H1 (cell line): ENCODE results near the gene ENO2. TPM values are rescaled to one million over a fixed set of nuclear protein-coding genes. Genes with fewer than 3 reads are reported as not detected.

ENCODE experiments used
- CTCF ChIA-PET: fragments of 300-600 bp; sonication (Branson Sonifier 250); formaldehyde crosslinking; loops from one replicate; lab custom pipeline; 2021; ENCODE audit not compliant: partially characterized antibody; lab: Charles Lee
- POLR2A ChIA-PET: fragments of 300-600 bp; sonication (Branson Sonifier 250); formaldehyde crosslinking; loops from one replicate; lab custom pipeline; 2021; ENCODE audit warnings: inconsistent platforms; ENCODE audit not compliant: partially characterized antibody; lab: Charles Lee
- DNase-seq, 2 experiments: peaks; one replicate each; pipeline versions ENCODE4 v3.0.0 to v3.0.0-alpha.2; 2010 to 2022; ENCODE audit warnings: low spot score in 2 of 2, low read depth in 1 of 2, mixed read lengths in 1 of 2
- FAIRE-seq: peaks from 2 replicates; lab custom pipeline; 2011; peaks lifted over from hg19 to GRCh38; lab: Jason Lieb, UNC
- H2AFZ ChIP-seq: 2 replicates; pipeline ENCODE4 v1.8.1; 2012; ENCODE audit warnings: low read length, inconsistent platforms
- H2AK5ac ChIP-seq: 2 replicates; pipeline ENCODE4 v1.6.1; 2013; ENCODE audit warnings: low read depth, low read length
- H2BK120ac ChIP-seq: replicated peaks from 2 replicates; pipeline ENCODE3; 2013; ENCODE audit warnings: low read depth, low read length, inconsistent platforms
- H2BK12ac ChIP-seq: 2 replicates; pipeline ENCODE4 v1.6.1; 2013; ENCODE audit warnings: low read depth, low read length
- H2BK15ac ChIP-seq: 2 replicates; pipeline ENCODE4 v1.6.1; 2013; ENCODE audit warnings: low read length
- H2BK20ac ChIP-seq: 2 replicates; pipeline ENCODE4 v1.6.1; 2013; ENCODE audit warnings: low read length
- H2BK5ac ChIP-seq: 2 replicates; pipeline ENCODE4 v1.6.1; 2013; ENCODE audit warnings: low read depth, low read length
- H3K14ac ChIP-seq: 2 replicates; pipeline ENCODE4 v1.6.1; 2013; ENCODE audit warnings: inconsistent platforms; ENCODE audit not compliant: insufficient read length
- H3K18ac ChIP-seq: 2 replicates; pipeline ENCODE4 v1.6.1; 2013; ENCODE audit warnings: low read length; ENCODE audit errors: extremely low read depth
- H3K23ac ChIP-seq: 2 replicates; pipeline ENCODE4 v1.6.1; 2013; ENCODE audit warnings: inconsistent platforms; ENCODE audit not compliant: insufficient read length
- H3K23me2 ChIP-seq: 2 replicates; pipeline ENCODE4 v1.6.1; 2013; ENCODE audit warnings: low read depth, low read length
- H3K27ac ChIP-seq: 2 replicates; pipeline ENCODE4 v1.6.1; 2011; ENCODE audit warnings: low read depth, low read length, inconsistent platforms
- H3K27me3 ChIP-seq, 4 experiments: replicated peaks in 1 of 4; 1 replicate in 1 of 4; 2 replicates in 3 of 4; pipeline versions ENCODE4 v1.6.1 to v1.8.1; 2011 to 2013; ENCODE audit warnings: low read length in 3 of 4, mild to moderate bottlenecking in 3 of 4, inconsistent platforms in 2 of 4, mixed read lengths in 2 of 4, moderate library complexity in 1 of 4; ENCODE audit not compliant: control insufficient read depth in 3 of 4, insufficient read depth in 3 of 4; ENCODE audit errors: extremely low read depth in 1 of 4
- H3K36me3 ChIP-seq, 4 experiments: 2 replicates each; pipeline versions ENCODE4 v1.6.1 to v1.8.1; 2011 to 2013; ENCODE audit warnings: mild to moderate bottlenecking in 4 of 4, low read length in 3 of 4, moderate library complexity in 2 of 4, control low read depth in 1 of 4, inconsistent platforms in 1 of 4; ENCODE audit not compliant: insufficient read depth in 4 of 4, control insufficient read depth in 2 of 4
- H3K4ac ChIP-seq: replicated peaks from 2 replicates; pipeline ENCODE3; 2013; ENCODE audit warnings: low read length, low read depth, mixed read lengths, inconsistent platforms; ENCODE audit not compliant: insufficient read length
- H3K4me1 ChIP-seq, 4 experiments: replicated peaks in 1 of 4; 1 replicate in 1 of 4; 2 replicates in 3 of 4; pipeline versions ENCODE4 v1.6.1 to v1.8.1; 2011 to 2013; ENCODE audit warnings: low read length in 3 of 4, inconsistent platforms in 2 of 4, mixed read lengths in 1 of 4; ENCODE audit not compliant: insufficient read depth in 4 of 4, control insufficient read depth in 3 of 4
- H3K4me2 ChIP-seq, 2 experiments: 2 replicates each; pipeline versions ENCODE4 v1.6.1 to v1.8.1; 2011 to 2013; ENCODE audit warnings: low read depth in 2 of 2, low read length in 2 of 2, control low read depth in 1 of 2, inconsistent platforms in 1 of 2, mild to moderate bottlenecking in 1 of 2; ENCODE audit not compliant: insufficient read depth in 1 of 2
- H3K4me3 ChIP-seq, 4 experiments: fragments of 200-600, 300-600 bp in 1 of 4; sonication (generic), shearing (Covaris generic), sonication (Bioruptor Twin) in 1 of 4; 2 replicates each; pipeline versions ENCODE4 v1.5.1 to v1.8.1; 2011 to 2016; ENCODE audit warnings: low read length in 4 of 4, low read depth in 3 of 4, control low read depth in 2 of 4, inconsistent platforms in 2 of 4, mild to moderate bottlenecking in 2 of 4, mixed read lengths in 1 of 4, moderate library complexity in 1 of 4; ENCODE audit not compliant: insufficient read depth in 2 of 4; ENCODE audit errors: extremely low read depth in 1 of 4
- H3K56ac ChIP-seq: replicated peaks from 2 replicates; pipeline ENCODE3; 2013; ENCODE audit warnings: low read depth, mild to moderate bottlenecking, mixed read lengths, low read length, inconsistent platforms; ENCODE audit not compliant: insufficient read length
- H3K79me1 ChIP-seq: 2 replicates; pipeline ENCODE4 v1.6.1; 2013; ENCODE audit warnings: low read depth, low read length, control low read depth
- H3K79me2 ChIP-seq, 2 experiments: 2 replicates each; pipeline versions ENCODE4 v1.6.1 to v1.8.1; 2012 to 2013; ENCODE audit warnings: low read length in 2 of 2, mild to moderate bottlenecking in 2 of 2, inconsistent platforms in 1 of 2; ENCODE audit not compliant: insufficient read depth in 2 of 2, control insufficient read depth in 1 of 2
- H3K9ac ChIP-seq, 4 experiments: replicated peaks in 1 of 4; 1 replicate in 1 of 4; 2 replicates in 3 of 4; pipeline versions ENCODE4 v1.6.1 to v1.8.1; 2011 to 2013; ENCODE audit warnings: low read depth in 3 of 4, low read length in 3 of 4, control low read depth in 2 of 4, mild to moderate bottlenecking in 2 of 4, moderate library complexity in 2 of 4, inconsistent platforms in 1 of 4; ENCODE audit errors: extremely low read depth in 1 of 4
- H3K9me3 ChIP-seq, 2 experiments: 2 replicates each; pipeline versions ENCODE4 v1.6.1 to v1.8.1; 2012 to 2013; ENCODE audit warnings: mild to moderate bottlenecking in 2 of 2, moderate library complexity in 2 of 2, control low read depth in 1 of 2, inconsistent platforms in 1 of 2, low read depth in 1 of 2, low read length in 1 of 2, mixed read lengths in 1 of 2; ENCODE audit not compliant: insufficient read depth in 2 of 2
- H4K20me1 ChIP-seq, 2 experiments: replicated peaks in 1 of 2; 2 replicates each; pipeline versions ENCODE3 to v1.8.1; 2011 to 2013; ENCODE audit warnings: inconsistent platforms in 2 of 2, low read length in 2 of 2, mild to moderate bottlenecking in 1 of 2; ENCODE audit not compliant: insufficient read depth in 2 of 2, control insufficient read depth in 1 of 2
- H4K5ac ChIP-seq: 2 replicates; pipeline ENCODE4 v1.6.1; 2013; ENCODE audit warnings: low read length, low read depth, mixed read lengths, inconsistent platforms; ENCODE audit not compliant: insufficient read length
- H4K8ac ChIP-seq: 2 replicates; pipeline ENCODE4 v1.8.0; 2013; ENCODE audit warnings: mild to moderate bottlenecking, moderate library complexity, low read length, inconsistent platforms; ENCODE audit not compliant: insufficient read depth; ENCODE audit errors: extremely low read depth
- H4K91ac ChIP-seq: replicated peaks from 2 replicates; pipeline ENCODE3; 2013; ENCODE audit warnings: low read length, mixed read lengths, inconsistent platforms; ENCODE audit not compliant: insufficient read length
- HDAC2 ChIP-seq, 2 experiments: fragments of 300-600 bp in 1 of 2; sonication (generic) in 1 of 2; IDR thresholded peaks; 2 replicates each; pipeline ENCODE4 v1.6.1; 2011 to 2012; ENCODE audit warnings: low read depth in 2 of 2, low read length in 2 of 2, mild to moderate bottlenecking in 2 of 2, moderate library complexity in 2 of 2, borderline replicate concordance in 1 of 2, inconsistent platforms in 1 of 2
- POLR2A ChIP-seq, 2 experiments: IDR thresholded peaks; 1 replicate in 1 of 2; 2 replicates in 1 of 2; pipeline ENCODE4 v1.6.1; 2011; ENCODE audit warnings: low read depth in 2 of 2, low read length in 2 of 2, mild to moderate bottlenecking in 2 of 2; ENCODE audit errors: control extremely low read depth in 1 of 2
- POLR2AphosphoS5 ChIP-seq: IDR thresholded peaks from 2 replicates; pipeline ENCODE4 v1.6.1; 2011; ENCODE audit warnings: low read depth, low read length
- USF2 ChIP-seq: IDR thresholded peaks from 2 replicates; pipeline ENCODE4 v1.6.1; 2011; ENCODE audit warnings: low read length, improper control_type of control experiment
- WGBS, 2 experiments: shearing (Covaris generic) in 1 of 2; methylation state at CpG; one replicate each; pipeline versions ENCODE4 v1.1.6 to v1.1.7; 2013 to 2015; ENCODE audit warnings: low lambda C conversion rate in 2 of 2, mixed read lengths in 2 of 2, inconsistent platforms in 1 of 2, low coverage in 1 of 2, missing lambda C conversion rate in 1 of 2; ENCODE audit not compliant: insufficient replicate concordance in 2 of 2, insufficient coverage in 1 of 2, insufficient read length in 1 of 2; ENCODE audit errors: extremely low coverage in 1 of 2, missing lambda C conversion rate in 1 of 2; 5-methylcytosine and 5-hydroxymethylcytosine counted together
- polyA plus RNA-seq, 7 experiments: library from polyadenylated mRNA; depleted of rRNA in 3 of 7; stranded (reverse) in 5 of 7; unstranded in 2 of 7; fragments of >200 nt in 5 of 7; fragments of 200-250 nt in 2 of 7; gene quantifications; 1 replicate in 5 of 7; 2 replicates in 1 of 7; 4 replicates in 1 of 7; pipeline versions ENCODE4 v1.2.1 to v1.2.3, GENCODE V29; 2011 to 2013; ENCODE audit warnings: missing spikeins in 2 of 7, mixed read lengths in 2 of 7
- total RNA-seq: library from RNA; stranded (reverse); fragmentation: NEBNext Ultra II Directional; extraction: Animal tissue kit (Norgen Biotek cat#: 25700); gene quantifications from 2 replicates; pipeline ENCODE4 v1.2.1, GENCODE V29; 2021

ENO2 gene
- total and polyA plus RNA-seq, 2 of the 8 experiments (the other 6 are each of a cell fraction or from before 2014, with no cell fraction given): 92.4 to 102 TPM

GRCh38 chr12:6938353-6939190 is 24.2 kb downstream of the ENO2 start:
- no peaks in the 10 kb centered on the region for H3K9me3 ChIP-seq
- TF ChIP-seq POLR2A (IDR thresholded peaks at IDR 0.05; ENCODE audit: control extremely low read depth in 1 of 2, low read depth in 2 of 2, low read length in 2 of 2): peak in 1 of 2 experiments; percentile 20; a peak in 2 of 3 replicates
- TF ChIP-seq HDAC2 (IDR thresholded peaks at IDR 0.05; ENCODE audit: borderline replicate concordance in 1 of 2, low read depth in 2 of 2, low read length in 2 of 2): no peak
- peak; percentile 80; the same call in 1 of the 2 replicates for TF ChIP-seq POLR2AphosphoS5
- no peak for TF ChIP-seq USF2
- TF ChIP-seq, all 59 proteins: peak for 2
- H3K79me1 ChIP-seq: peaks cover 5% of the 10 kb centered on the region; the same call in 1 of the 2 replicates
- peak overlapping the region; percentile 60; the same call in 1 of the 2 replicates for H2AK5ac ChIP-seq
- peak overlapping the region; percentile 68 for H4K8ac ChIP-seq
- H2BK5ac ChIP-seq: peak overlapping the region; percentile 79
- H4K91ac ChIP-seq: peak overlapping the region; percentile 82
- no peak overlapping the region for H2BK20ac ChIP-seq
- peak overlapping the region; percentile 69 for H4K5ac ChIP-seq
- H2BK12ac ChIP-seq: peak overlapping the region; percentile 68; the same call in 1 of the 2 replicates
- WGBS, 2 experiments: 91% methylated on average over 31 of the region's 32 CpGs; no CpG with 5 or more reads in 1 of the 2 experiments
- H3K23me2 ChIP-seq: peaks cover 4% of the 10 kb centered on the region; the same call in 1 of the 2 replicates
- H3K27ac ChIP-seq: peak overlapping the region; percentile 90
- peaks cover 0 to 18% (median 5%) of the 10 kb centered on the region in 4 experiments; a peak in 6 of 7 replicates for H3K4me1 ChIP-seq
- H3K27me3 ChIP-seq: no peaks in the 10 kb centered on the region
- H3K4me3 ChIP-seq: peak overlapping the region; percentile 21 to 69 (median 53)
- peak overlapping the region; percentile 39 for H3K4ac ChIP-seq
- peak overlapping the region; percentile 25 for H2BK120ac ChIP-seq
- no peak overlapping the region for H3K14ac ChIP-seq
- ChIA-PET POLR2A (interaction anchor here (0.9 to 44.0 kb wide), 12 partner anchors 4 to 246 kb away, joined by 3 to 1596 read pairs (median 4); partner anchors contain the start of genes ATN1, C12orf57, CDCA3 and EMG1), CTCF (interaction anchor here (0.9 to 20.2 kb wide), 18 partner anchors 13 to 184 kb away, joined by 3 to 253 read pairs (median 4); partner anchors contain the start of genes ATN1, LPCAT3, SPSB2 and TPI1)
- no peak overlapping the region for H2AFZ ChIP-seq
- FAIRE-seq (no peak), DNase-seq (no peak)
- peaks cover 14 to 42% (median 29%) of the 10 kb centered on the region in 4 experiments for H3K36me3 ChIP-seq
- no peak overlapping the region for H3K23ac ChIP-seq
- peak overlapping the region; percentile 46 to 71 for H3K4me2 ChIP-seq
- H3K9ac ChIP-seq: peak overlapping the region in 3 of 4 experiments; percentile 9 to 67 (median 56); a peak in 5 of 7 replicates
- peak overlapping the region; percentile 85 for H3K18ac ChIP-seq
- no peaks in the 10 kb centered on the region for H3K79me2 ChIP-seq
- H3K56ac ChIP-seq: no peak overlapping the region
- H4K20me1 ChIP-seq: peaks cover 4 to 5% of the 10 kb centered on the region in 2 experiments
- no peak overlapping the region for H2BK15ac ChIP-seq
